ENCODE data around the gene TSPAN14.
A peak's percentile ranks its signal among the peaks of the same experiment; 100 is the strongest.

TSPAN14 gene

GRCh38 chr10:80484243-80484642 is 30.1 kb downstream of the TSPAN14 start:
- TF ChIP-seq CTCF (conservative IDR thresholded peaks at IDR 0.05), result no peak
- H3K27ac ChIP-seq, result peak overlapping the region; percentile 99

GRCh38 chr10:80484676-80485075 is 30.6 kb downstream of the TSPAN14 start:
- TF ChIP-seq CTCF (conservative IDR thresholded peaks at IDR 0.05), result no peak
- H3K27ac ChIP-seq, result peak overlapping the region; percentile 99

- H3K27ac ChIP-seq, result peak overlapping the region; percentile 99
- TF ChIP-seq CTCF (conservative IDR thresholded peaks at IDR 0.05), result no peak
These were observed 31.2 kb downstream of the TSPAN14 start for GRCh38 chr10:80485076-80485945.

GRCh38 chr10:80485946-80486764 is 32.0 kb downstream of the TSPAN14 start:
- no peak for TF ChIP-seq CTCF (conservative IDR thresholded peaks at IDR 0.05)
- H3K27ac ChIP-seq, result peak overlapping the region; percentile 99

GRCh38 chr10:80486785-80487420 is 32.8 kb downstream of the TSPAN14 start:
- no peak for TF ChIP-seq CTCF (conservative IDR thresholded peaks at IDR 0.05)
- peak overlapping the region; percentile 99 for H3K27ac ChIP-seq

GRCh38 chr10:80487421-80487785 is 33.3 kb downstream of the TSPAN14 start:
- no peak for TF ChIP-seq CTCF (conservative IDR thresholded peaks at IDR 0.05)
- H3K27ac ChIP-seq, result peak overlapping the region; percentile 99

Measured in VCaP (cell line).